VCaP (cell line): Measurements from ENCODE around the gene IFI16.
"Not testable (repeated sequence)": the region's sequence is repeated elsewhere in the genome, so short reads cannot be mapped to it uniquely, and the experiment has no call there.

Experiments
- H3K27ac ChIP-seq: fragments of 450-650 bp; 2 replicates; pipeline ENCODE4 v1.5.1; 2017
- CTCF ChIP-seq: fragments of 450-650 bp; conservative IDR thresholded peaks from 2 replicates; pipeline ENCODE4 v1.5.1; 2017; ENCODE audit warnings: mild to moderate bottlenecking, moderate library complexity

Gene IFI16

GRCh38 chr1:159014851-159015250 is 5.1 kb downstream of the IFI16 start:
- H3K27ac ChIP-seq: no peak overlapping the region
- TF ChIP-seq CTCF: no peak

GRCh38 chr1:159015440-159015909 is 5.8 kb downstream of the IFI16 start:
- no peak overlapping the region for H3K27ac ChIP-seq

GRCh38 chr1:159023723-159024122 is 14.0 kb downstream of the IFI16 start:
- H3K27ac ChIP-seq: no peak overlapping the region
- no peak for TF ChIP-seq CTCF

More at GRCh38 chr1:159015440-159015909, 5.8 kb downstream of the IFI16 start:
- no peak for TF ChIP-seq CTCF

GRCh38 chr1:159025043-159025442 is 15.3 kb downstream of the IFI16 start:
- no peak overlapping the region for H3K27ac ChIP-seq
- no peak for TF ChIP-seq CTCF

- not testable (repeated sequence) for H3K27ac ChIP-seq
Observed at GRCh38 chr1:159026841-159027240, 17.1 kb downstream of the IFI16 start.

GRCh38 chr1:159030311-159030710 is 20.6 kb downstream of the IFI16 start:
- no peak for TF ChIP-seq CTCF
- no peak overlapping the region for H3K27ac ChIP-seq

- H3K27ac ChIP-seq: no peak overlapping the region
- no peak for TF ChIP-seq CTCF
Observed at GRCh38 chr1:159030877-159031447, 21.3 kb downstream of the IFI16 start.

GRCh38 chr1:159040206-159040605 is 30.5 kb downstream of the IFI16 start:
- TF ChIP-seq CTCF: no peak
- no peak overlapping the region for H3K27ac ChIP-seq
